Small intestine (tissue), 7 donors: ENCODE measurements around the gene NDUFAF4. TPM values are rescaled to one million over a fixed set of nuclear protein-coding genes. Genes with fewer than 3 reads are reported as not detected.

Source experiments
- DNase-seq, 2 donors: peaks; one replicate each; pipeline versions ENCODE4 v3.0.0 to v3.0.0-alpha.2; 2013
- FAIRE-seq: peaks from 2 replicates; lab custom pipeline; 2012; peaks lifted over from hg19 to GRCh38; lab: Jason Lieb, UNC
- H3K27ac ChIP-seq, 3 donors: one replicate each; pipeline ENCODE4 v1.5.1; 2013; ENCODE audit warnings: low read length in 2 of 3, mild to moderate bottlenecking in 2 of 3, control low read depth in 1 of 3, inconsistent platforms in 1 of 3, low read depth in 1 of 3, moderate library complexity in 1 of 3
- H3K27me3 ChIP-seq, 3 donors: one replicate each; pipeline ENCODE4 v1.6.1; 2013; ENCODE audit warnings: low read length in 3 of 3, inconsistent platforms in 1 of 3; ENCODE audit not compliant: control insufficient read depth in 3 of 3, insufficient read depth in 3 of 3
- H3K36me3 ChIP-seq, 3 donors: one replicate each; pipeline ENCODE4 v1.6.1; 2013; ENCODE audit warnings: low read length in 3 of 3, inconsistent platforms in 1 of 3, low read depth in 1 of 3, mild to moderate bottlenecking in 1 of 3, moderate library complexity in 1 of 3; ENCODE audit not compliant: control insufficient read depth in 3 of 3, insufficient read depth in 2 of 3
- H3K4me1 ChIP-seq, 3 donors: one replicate each; pipeline ENCODE4 v1.6.1; 2013; ENCODE audit warnings: low read length in 2 of 3, inconsistent platforms in 1 of 3, low read depth in 1 of 3, mild to moderate bottlenecking in 1 of 3, moderate library complexity in 1 of 3; ENCODE audit not compliant: control insufficient read depth in 3 of 3, insufficient read depth in 2 of 3
- H3K4me3 ChIP-seq, 3 donors: one replicate each; pipeline ENCODE4 v1.5.1; 2013; ENCODE audit warnings: low read length in 3 of 3, control low read depth in 1 of 3, inconsistent platforms in 1 of 3, low read depth in 1 of 3, mild to moderate bottlenecking in 1 of 3, moderate library complexity in 1 of 3
- H3K9me3 ChIP-seq, 2 donors: one replicate each; pipeline ENCODE4 v1.6.1; 2013; ENCODE audit warnings: low read depth in 1 of 2, low read length in 1 of 2; ENCODE audit not compliant: control insufficient read depth in 2 of 2, insufficient read depth in 1 of 2
- WGBS, 3 donors: extraction: QIAGEN DNeasy Blood & Tissue Kit; methylation state at CpG; one replicate each; pipeline ENCODE4 v1.1.7; 2013; 5-methylcytosine and 5-hydroxymethylcytosine counted together
- polyA plus RNA-seq, 4 donors: library from polyadenylated mRNA; stranded (reverse) in 3 of 4; unstranded in 1 of 4; fragments of 200-250 nt in 3 of 4; fragments of 120-200 nt in 1 of 4; gene quantifications; one replicate each; pipeline versions ENCODE4 v1.2.1 to v1.2.3, GENCODE V29; 2013
- donor health status: healthy with polysubstance abuse.
- donor health status: control.
- donor health status: control.
- donor health status: Bipolar disorder and iron deficiency.
- donor health status: healthy.

The NDUFAF4 gene
- polyA plus RNA-seq, 4 donors = 23.5 to 46.2 (median 36.7) TPM

- Histone ChIP-seq H3K27ac (no peak overlapping the region), H3K4me3 (no peak overlapping the region), H3K4me1 (no peaks in the 10 kb centered on the region), H3K9me3 (no peaks in the 10 kb centered on the region), H3K27me3 (no peaks in the 10 kb centered on the region), H3K36me3 (no peaks in the 10 kb centered on the region)
- 66 to 79% (median 71%) methylated on average over 2 of the region's 2 CpGs for WGBS, 3 donors
- DNase-seq = no peak
- no peak for FAIRE-seq
Observed at GRCh38 chr6:96849615-96850014, 48.1 kb downstream of the NDUFAF4 start.

DNA sequence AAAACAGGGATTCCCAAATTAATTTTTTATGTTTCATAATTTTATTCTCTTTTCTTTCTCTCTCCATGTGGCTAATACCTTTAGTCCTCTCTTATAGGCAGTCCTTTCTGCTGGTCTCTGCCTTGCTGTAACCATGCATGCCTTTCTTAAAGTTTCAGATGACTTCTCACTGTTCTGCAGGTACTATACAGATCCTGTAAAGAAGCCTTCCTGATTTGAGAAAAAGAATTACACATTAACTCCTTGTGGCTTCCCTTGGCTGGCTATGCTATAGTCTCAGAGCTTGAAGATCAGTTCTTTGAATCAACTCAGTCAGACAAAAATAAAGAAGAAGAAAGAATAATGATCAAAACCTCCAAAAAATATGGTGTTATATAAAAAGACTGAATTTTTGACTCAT is 53.2 kb downstream of the NDUFAF4 start:
- H3K4me3 ChIP-seq = no peak overlapping the region
- H3K9me3 ChIP-seq = no peaks in the 10 kb centered on the region
- no peak for DNase-seq
- H3K4me1 ChIP-seq = no peaks in the 10 kb centered on the region
- peaks cover 0 to 2% (median 0%) of the 10 kb centered on the region in 3 donors for H3K27me3 ChIP-seq
- H3K36me3 ChIP-seq = no peaks in the 10 kb centered on the region
- FAIRE-seq = no peak
- H3K27ac ChIP-seq = no peak overlapping the region

GRCh38 chr6:96841345-96841744 is 56.3 kb downstream of the NDUFAF4 start:
- Histone ChIP-seq H3K27me3 (peaks cover 0 to 19% (median 0%) of the 10 kb centered on the region in 3 donors), H3K4me1 (peaks cover 0 to 6% (median 2%) of the 10 kb centered on the region in 3 donors), H3K27ac (no peak overlapping the region), H3K9me3 (no peaks in the 10 kb centered on the region), H3K4me3 (no peak overlapping the region), H3K36me3 (no peaks in the 10 kb centered on the region)
- FAIRE-seq (no peak), DNase-seq (no peak)
- 16 to 40% (median 25%) methylated on average over 2 of the region's 2 CpGs for WGBS, 3 donors

Other genes with a start within 250 kb of the NDUFAF4 start
- gene GPR63, start 60.4 kb downstream of the NDUFAF4 start, polyA plus RNA-seq = 1 to 10 TPM in 1 of 4 donors, under 1 TPM in 3; under 0.01 to 2.4 (median 0.48) TPM
- gene KLHL32, start 26.8 kb upstream of the NDUFAF4 start, polyA plus RNA-seq = 1 to 10 TPM in 1 of 4 donors, under 1 TPM in 2, not detected in 1; 0.60 to 4.9 (median 0.89) TPM